Lower leg skin (tissue), 3 donors: ENCODE measurements around the gene SDCBP2.

Experiments
- CTCF ChIP-seq, 3 donors: fragments of 450-650 bp; IDR thresholded peaks; one replicate each; pipeline ENCODE4 v1.5.1; 2016; ENCODE audit warnings: antibody characterized with exemption in 3 of 3, mild to moderate bottlenecking in 3 of 3, moderate library complexity in 2 of 3
- POLR2A ChIP-seq, 2 donors: fragments of 450-650 bp; IDR thresholded peaks; one replicate each; pipeline ENCODE4 v1.6.1; 2016 to 2017; ENCODE audit warnings: antibody characterized with exemption in 2 of 2, mild to moderate bottlenecking in 1 of 2, moderate library complexity in 1 of 2

DNA sequence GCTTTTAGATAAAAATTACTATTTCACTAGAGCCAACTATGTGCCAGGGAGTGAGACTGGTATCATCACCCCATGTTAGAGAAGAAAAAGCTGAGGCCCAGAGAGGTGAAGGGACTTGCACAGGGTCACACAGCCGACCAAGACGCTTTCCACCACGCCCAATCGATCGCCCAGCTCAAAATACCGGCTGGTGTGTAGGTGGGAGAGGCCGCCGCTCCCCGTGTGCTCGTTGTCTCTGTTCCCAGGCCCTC, 63.1 kb downstream of the SDCBP2 start:
- no peak for TF ChIP-seq POLR2A (IDR thresholded peaks at IDR 0.05)
- no peak for TF ChIP-seq CTCF (IDR thresholded peaks at IDR 0.05)
